ENCODE data around the gene FOXL3.

Gene FOXL3

GRCh38 chr7:269721-270120 lies 20.2 kb upstream of the FOXL3 start:
- no peak for DNase-seq

- DNase-seq, result no peak
Observed at GRCh38 chr7:270351-270983, 19.5 kb upstream of the FOXL3 start.

GRCh38 chr7:271266-272107 lies 18.5 kb upstream of the FOXL3 start:
- DNase-seq, result no peak

- no peak for DNase-seq
Observed at GRCh38 chr7:272108-272615, 17.8 kb upstream of the FOXL3 start.

GRCh38 chr7:272631-273030 lies 17.3 kb upstream of the FOXL3 start:
- no peak for DNase-seq

GRCh38 chr7:273327-273726 lies 16.6 kb upstream of the FOXL3 start:
- no peak for DNase-seq

- DNase-seq, result no peak
Observed at GRCh38 chr7:274266-274665, 15.7 kb upstream of the FOXL3 start.

- no peak for DNase-seq
Observed at GRCh38 chr7:276230-276835, 13.6 kb upstream of the FOXL3 start.

- no peak for DNase-seq
Observed at GRCh38 chr7:277228-277627, 12.7 kb upstream of the FOXL3 start.

- no peak for DNase-seq
Observed at GRCh38 chr7:278081-278480, 11.9 kb upstream of the FOXL3 start.

- DNase-seq, result no peak
Observed at GRCh38 chr7:279821-280220, 10.1 kb upstream of the FOXL3 start.

- DNase-seq, result no peak
Observed at GRCh38 chr7:280461-280860, 9.5 kb upstream of the FOXL3 start.

GRCh38 chr7:281637-282036 lies 8.3 kb upstream of the FOXL3 start:
- no peak for DNase-seq

- DNase-seq, result no peak
Observed at GRCh38 chr7:282621-283020, 7.3 kb upstream of the FOXL3 start.

- no peak for DNase-seq
Observed at GRCh38 chr7:284762-285722, 4.9 kb upstream of the FOXL3 start.

- no peak for DNase-seq
Observed at GRCh38 chr7:285731-286130, 4.2 kb upstream of the FOXL3 start.

- DNase-seq, result no peak
Observed at GRCh38 chr7:286266-286665, 3.7 kb upstream of the FOXL3 start.

- DNase-seq, result no peak
Observed at GRCh38 chr7:288671-289101, 1.3 kb upstream of the FOXL3 start.

- DNase-seq, result no peak
Observed at GRCh38 chr7:289209-289755, 688 bp upstream of the FOXL3 start.

- DNase-seq, result no peak
Observed at GRCh38 chr7:290554-291372, 793 bp downstream of the FOXL3 start.

GRCh38 chr7:291373-292092 lies 1.6 kb downstream of the FOXL3 start:
- no peak for DNase-seq
